ENCODE results near the gene LRRC75A. TPM values are rescaled to one million over a fixed set of nuclear protein-coding genes. Genes with fewer than 3 reads are reported as not detected.

The LRRC75A gene
- polyA plus RNA-seq, 1 donor (not counting 4 experiments of a cell fraction or from before 2014, with no cell fraction given) = not detected

GRCh38 chr17:16512011-16512410, 20.0 kb upstream of the LRRC75A start:
- Histone ChIP-seq H3K9me1 (ENCODE audit: control insufficient read depth, extremely low read depth, insufficient read depth, low read length) (no peaks in the 10 kb centered on the region), H4K20me1 (ENCODE audit: control insufficient read depth, extremely low read depth, insufficient read depth, low read length) (no peaks in the 10 kb centered on the region), H3K4me3 (ENCODE audit: control insufficient read depth in 2 of 3, extremely low read depth in 1 of 3, insufficient read depth in 2 of 3, low read depth in 1 of 3, low read length in 3 of 3) (no peak overlapping the region), H3K27ac (ENCODE audit: control insufficient read depth, insufficient read depth, low read length) (no peak overlapping the region), H3K27me3 (ENCODE audit: control insufficient read depth, extremely low read depth, insufficient read depth, low read length) (peaks cover 33% of the 10 kb centered on the region), H3K36me3 (ENCODE audit: control insufficient read depth in 2 of 2, extremely low read depth in 1 of 2, insufficient read depth in 2 of 2, low read length in 2 of 2) (no peaks in the 10 kb centered on the region), H3K9ac (ENCODE audit: control insufficient read depth, extremely low read depth, insufficient read depth, low read length) (no peak overlapping the region), H3K4me1 (ENCODE audit: control insufficient read depth, extremely low read depth, insufficient read depth, low read length) (peaks cover 8% of the 10 kb centered on the region), H3K4me2 (ENCODE audit: control insufficient read depth, extremely low read depth, insufficient read depth, low read depth, low read length) (no peak overlapping the region), H3K9me3 (ENCODE audit: control insufficient read depth, low read depth, low read length) (no peaks in the 10 kb centered on the region), H3K79me2 (ENCODE audit: control insufficient read depth, insufficient read depth, low read length) (no peaks in the 10 kb centered on the region), H2AFZ (ENCODE audit: control insufficient read depth, low read length) (no peak overlapping the region)
- dilution Hi-C loops (cut with MboI; ENCODE audit: extremely low pct_ligation_motif_present, low sequenced_read_pairs) = no loop called here
- FAIRE-seq (no peak), DNase-seq (ENCODE audit: low read depth, low spot score) (no peak)
- no peak for TF ChIP-seq EZH2 (IDR thresholded peaks at IDR 0.05; ENCODE audit: low read length)

DNA sequence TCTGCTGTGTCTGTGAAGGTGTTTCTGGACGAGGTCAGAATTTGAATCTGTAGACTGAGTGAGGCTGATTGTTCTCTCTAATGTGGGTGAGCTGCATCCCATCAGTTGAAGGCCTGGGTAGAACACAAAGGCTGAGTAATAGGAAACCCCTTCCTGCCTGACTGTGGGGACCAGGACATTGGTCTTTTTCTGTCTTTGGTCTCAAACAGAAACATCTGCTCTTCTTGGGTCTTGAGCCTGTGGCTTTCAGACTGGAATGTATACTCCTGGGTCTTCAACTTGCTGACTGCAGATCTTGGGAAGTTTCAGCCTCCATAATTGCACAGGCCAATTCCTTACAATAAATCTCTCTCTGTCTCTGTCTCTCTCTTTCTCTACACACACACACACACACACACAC, 19.6 kb upstream of the LRRC75A start:
- no peaks in the 10 kb centered on the region for H3K9me1 ChIP-seq (ENCODE audit: control insufficient read depth, extremely low read depth, insufficient read depth, low read length)
- H3K27ac ChIP-seq (ENCODE audit: control insufficient read depth, insufficient read depth, low read length) = no peak overlapping the region
- TF ChIP-seq EZH2 (IDR thresholded peaks at IDR 0.05; ENCODE audit: low read length) (no peak), CTCF (optimal IDR thresholded peaks at IDR 0.05 in 1 of 3, IDR thresholded peaks at IDR 0.05 in 1 of 3, conservative IDR thresholded peaks at IDR 0.05 in 1 of 3; ENCODE audit: extremely low read depth in 1 of 3, insufficient read depth in 2 of 3, low read length in 3 of 3) (no peak)
- dilution Hi-C loops (cut with MboI; ENCODE audit: extremely low pct_ligation_motif_present, low sequenced_read_pairs) = no loop called here
- no peaks in the 10 kb centered on the region for H3K79me2 ChIP-seq (ENCODE audit: control insufficient read depth, insufficient read depth, low read length)
- H3K36me3 ChIP-seq (ENCODE audit: control insufficient read depth in 2 of 2, extremely low read depth in 1 of 2, insufficient read depth in 2 of 2, low read length in 2 of 2) = no peaks in the 10 kb centered on the region
- DNase-seq (ENCODE audit: low read depth, low spot score) (no peak), FAIRE-seq (no peak)
- H4K20me1 ChIP-seq (ENCODE audit: control insufficient read depth, extremely low read depth, insufficient read depth, low read length) = no peaks in the 10 kb centered on the region
- H3K27me3 ChIP-seq (ENCODE audit: control insufficient read depth, extremely low read depth, insufficient read depth, low read length) = peaks cover 28% of the 10 kb centered on the region
- H3K9me3 ChIP-seq (ENCODE audit: control insufficient read depth, low read depth, low read length) = no peaks in the 10 kb centered on the region
- H3K4me3 ChIP-seq (ENCODE audit: control insufficient read depth in 2 of 3, extremely low read depth in 1 of 3, insufficient read depth in 2 of 3, low read depth in 1 of 3, low read length in 3 of 3) = no peak overlapping the region
- H3K4me1 ChIP-seq (ENCODE audit: control insufficient read depth, extremely low read depth, insufficient read depth, low read length) = peaks cover 5% of the 10 kb centered on the region
- no peak overlapping the region for H3K9ac ChIP-seq (ENCODE audit: control insufficient read depth, extremely low read depth, insufficient read depth, low read length)
- no peak overlapping the region for H3K4me2 ChIP-seq (ENCODE audit: control insufficient read depth, extremely low read depth, insufficient read depth, low read depth, low read length)
- no peak overlapping the region for H2AFZ ChIP-seq (ENCODE audit: control insufficient read depth, low read length)

DNA sequence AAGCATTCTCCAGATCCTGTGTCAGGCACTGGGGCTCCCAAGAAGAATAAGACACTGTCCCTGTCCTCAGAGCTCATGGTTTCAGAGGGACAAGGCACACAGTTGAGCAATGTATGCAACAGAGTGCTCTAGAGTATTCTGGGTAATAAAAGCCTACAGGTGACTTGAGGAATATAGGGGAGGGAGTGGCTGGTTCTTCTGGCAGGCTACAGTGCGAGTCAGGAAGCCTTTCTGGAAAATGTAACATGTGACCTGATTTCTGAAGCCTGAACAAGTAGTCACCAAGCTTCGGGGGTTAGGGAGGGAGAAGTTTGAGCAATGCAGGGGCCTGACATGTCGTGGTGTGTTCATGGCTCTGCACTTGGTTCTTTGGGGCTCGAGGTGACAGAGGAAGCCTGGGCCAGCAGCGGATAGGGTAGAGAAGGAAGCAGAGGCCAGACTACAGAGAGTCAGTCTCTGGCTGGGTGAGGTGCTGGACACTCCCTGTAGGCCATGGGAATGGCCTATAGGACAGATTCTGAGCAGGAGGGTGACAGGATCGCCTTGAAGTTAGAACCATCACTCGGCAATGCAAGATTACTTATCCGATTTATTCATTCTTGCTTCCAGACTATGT, 16.0 kb upstream of the LRRC75A start:
- Histone ChIP-seq H3K79me2 (ENCODE audit: control insufficient read depth, insufficient read depth, low read length) (no peaks in the 10 kb centered on the region), H2AFZ (ENCODE audit: control insufficient read depth, low read length) (no peak overlapping the region), H3K4me3 (ENCODE audit: control insufficient read depth in 2 of 3, extremely low read depth in 1 of 3, insufficient read depth in 2 of 3, low read depth in 1 of 3, low read length in 3 of 3) (no peak overlapping the region), H4K20me1 (ENCODE audit: control insufficient read depth, extremely low read depth, insufficient read depth, low read length) (no peaks in the 10 kb centered on the region), H3K9me1 (ENCODE audit: control insufficient read depth, extremely low read depth, insufficient read depth, low read length) (no peaks in the 10 kb centered on the region), H3K27ac (ENCODE audit: control insufficient read depth, insufficient read depth, low read length) (no peak overlapping the region), H3K9ac (ENCODE audit: control insufficient read depth, extremely low read depth, insufficient read depth, low read length) (no peak overlapping the region), H3K36me3 (ENCODE audit: control insufficient read depth in 2 of 2, extremely low read depth in 1 of 2, insufficient read depth in 2 of 2, low read length in 2 of 2) (no peaks in the 10 kb centered on the region), H3K4me1 (ENCODE audit: control insufficient read depth, extremely low read depth, insufficient read depth, low read length) (no peaks in the 10 kb centered on the region), H3K4me2 (ENCODE audit: control insufficient read depth, extremely low read depth, insufficient read depth, low read depth, low read length) (no peak overlapping the region), H3K9me3 (ENCODE audit: control insufficient read depth, low read depth, low read length) (no peaks in the 10 kb centered on the region), H3K27me3 (ENCODE audit: control insufficient read depth, extremely low read depth, insufficient read depth, low read length) (peaks cover 17% of the 10 kb centered on the region)
- no peak for DNase-seq (ENCODE audit: low read depth, low spot score)
- TF ChIP-seq EZH2 (IDR thresholded peaks at IDR 0.05; ENCODE audit: low read length) (no peak), CTCF (optimal IDR thresholded peaks at IDR 0.05 in 1 of 3, IDR thresholded peaks at IDR 0.05 in 1 of 3, conservative IDR thresholded peaks at IDR 0.05 in 1 of 3; ENCODE audit: extremely low read depth in 1 of 3, insufficient read depth in 2 of 3, low read length in 3 of 3) (no peak)
- FAIRE-seq = no peak
- dilution Hi-C loops (cut with MboI; ENCODE audit: extremely low pct_ligation_motif_present, low sequenced_read_pairs) = no loop called here

All from keratinocyte (primary cell).